ENCODE results near the gene PAAF1.

DNA sequence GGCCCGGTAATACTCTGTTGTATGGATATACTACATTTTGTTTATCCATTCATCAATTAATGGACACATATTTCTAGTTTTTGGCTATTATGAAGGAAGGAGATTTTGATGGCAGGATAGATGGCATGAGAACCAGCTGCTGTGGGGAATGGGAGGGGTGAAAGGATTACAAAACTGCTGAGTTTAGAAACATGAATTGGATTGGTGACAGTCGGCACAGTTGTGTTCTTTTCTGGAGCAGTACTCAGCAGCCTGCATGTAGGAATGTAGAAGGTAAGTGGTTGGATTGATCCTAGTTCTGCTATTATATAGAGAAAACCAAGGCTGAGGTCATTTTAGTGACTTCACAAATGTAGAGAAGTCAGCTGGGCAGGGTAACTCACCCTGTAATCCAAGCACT, 7.1 kb downstream of the PAAF1 start:
- TF ChIP-seq EZH2 (IDR thresholded peaks at IDR 0.05) (no peak), CTCF (IDR thresholded peaks at IDR 0.05) (no peak)
